K562 (cell line): ENCODE measurements around the gene IRF1. TPM values are rescaled to one million over a fixed set of nuclear protein-coding genes. Genes with fewer than 3 reads are reported as not detected.

Experiments used
- ATAC-seq: fragments of 200-7000 bp; cut with Tn5 transposase; 3 replicates; pipeline ENCODE4 v1.9.1; 2020; ENCODE audit warnings: moderate library complexity
- BruUV-seq: library from RNA; stranded (reverse); fragments of 400-500 nt; replicated peaks from 2 replicates; lab custom pipeline; 2021; lab: Mats Ljungman, UMichigan
- CTCF ChIA-PET: fragments of 300-600 bp; formaldehyde crosslinking; extraction: SDS; loops from one replicate; lab custom pipeline; 2021; ENCODE audit warnings: low intra/inter-chr PET ratio; lab: Yijun Ruan, JAX
- POLR2A ChIA-PET: fragments of 300-600, 350-650 bp; sonication (Branson Sonifier 250); formaldehyde crosslinking; extraction: SDS; loops from one replicate; lab custom pipeline; 2021; ENCODE audit warnings: antibody characterized with exemption, inconsistent platforms; lab: Yijun Ruan, JAX
- DNase-seq, 4 experiments: peaks; one replicate each; pipeline versions ENCODE4 v3.0.0 to v3.0.0-alpha.2; 2011 to 2018; ENCODE audit warnings: low spot score in 3 of 4, mixed read lengths in 3 of 4; ENCODE audit errors: extremely low read depth in 1 of 4
- FAIRE-seq: peaks from 2 replicates; lab custom pipeline; 2011; peaks lifted over from hg19 to GRCh38; lab: Jason Lieb, UNC
- H2AFZ ChIP-seq: 2 replicates; pipeline ENCODE4 v1.6.0; 2011; ENCODE audit warnings: low read depth, low read length, control low read depth, inconsistent platforms
- H3K27ac ChIP-seq: fragments of 200-600 bp; 3 replicates; pipeline ENCODE4 v1.8.0; 2011; ENCODE audit warnings: low read depth, mild to moderate bottlenecking, control low read depth, inconsistent platforms, low read length, moderate library complexity, mixed read lengths; ENCODE audit errors: extremely low read depth
- H3K27me3 ChIP-seq, 2 experiments: fragments of 300-600 bp in 1 of 2; 2 replicates in 1 of 2; 3 replicates in 1 of 2; pipeline versions ENCODE4 v1.6.0 to v1.8.0; 2011; ENCODE audit warnings: inconsistent platforms in 2 of 2, low read length in 2 of 2, mild to moderate bottlenecking in 1 of 2, mixed read lengths in 1 of 2, moderate library complexity in 1 of 2; ENCODE audit not compliant: control insufficient read depth in 2 of 2, insufficient read depth in 2 of 2
- H3K36me3 ChIP-seq: fragments of 300-600 bp; 3 replicates; pipeline ENCODE4 v1.8.0; 2011; ENCODE audit warnings: mild to moderate bottlenecking, low read length, inconsistent platforms; ENCODE audit not compliant: control insufficient read depth, insufficient read depth
- H3K4me1 ChIP-seq, 2 experiments: fragments of 200-600 bp in 1 of 2; replicated peaks in 1 of 2; 2 replicates in 1 of 2; 3 replicates in 1 of 2; pipeline versions ENCODE4 v1.5.1 to v1.8.0; 2011; ENCODE audit warnings: inconsistent platforms in 2 of 2, low read length in 2 of 2, mild to moderate bottlenecking in 1 of 2, mixed read lengths in 1 of 2, moderate library complexity in 1 of 2; ENCODE audit not compliant: control insufficient read depth in 2 of 2, insufficient read depth in 2 of 2
- H3K4me2 ChIP-seq: 2 replicates; pipeline ENCODE4 v1.6.1; 2011; ENCODE audit warnings: low read length, control low read depth, inconsistent platforms, mixed read lengths; ENCODE audit not compliant: insufficient read depth
- H3K4me3 ChIP-seq: fragments of 200-600 bp; sonication (generic), shearing (Covaris generic); 2 replicates; pipeline ENCODE4 v1.5.1; 2016; ENCODE audit warnings: control low read depth, inconsistent platforms
- H3K79me2 ChIP-seq: fragments of 200-600 bp; 3 replicates; pipeline ENCODE4 v1.8.0; 2011; ENCODE audit warnings: low read length, inconsistent platforms; ENCODE audit not compliant: control insufficient read depth, insufficient read depth
- H3K9ac ChIP-seq, 2 experiments: 2 replicates each; pipeline versions ENCODE4 v1.6.0 to v1.6.1; 2011; ENCODE audit warnings: low read depth in 2 of 2, low read length in 2 of 2, control low read depth in 1 of 2, inconsistent platforms in 1 of 2, mild to moderate bottlenecking in 1 of 2, mixed read lengths in 1 of 2; ENCODE audit not compliant: insufficient read depth in 1 of 2
- H3K9me1 ChIP-seq: one replicate; pipeline ENCODE4 v1.6.0; 2011; ENCODE audit warnings: inconsistent platforms, mild to moderate bottlenecking, low read length, moderate library complexity; ENCODE audit not compliant: control insufficient read depth, insufficient read depth
- H3K9me3 ChIP-seq: replicated peaks from 2 replicates; pipeline ENCODE4 v1.5.1; 2011; ENCODE audit warnings: low read depth, low read length, inconsistent platforms; ENCODE audit not compliant: control insufficient read depth, insufficient read depth
- H4K20me1 ChIP-seq: replicated peaks from 2 replicates; pipeline ENCODE4 v1.6.1; 2011; ENCODE audit warnings: low read length, inconsistent platforms, mixed read lengths; ENCODE audit not compliant: control insufficient read depth, insufficient read depth
- ARID2 ChIP-seq: fragments of 450-650 bp; IDR thresholded peaks from 2 replicates; pipeline ENCODE4 v1.6.1; 2017; ENCODE audit warnings: antibody characterized with exemption, mild to moderate bottlenecking
- ATF6 ChIP-seq: sonication (generic); formaldehyde crosslinking; IDR thresholded peaks from 2 replicates; pipeline ENCODE4 v1.4.0; 2020; ENCODE audit warnings: mild to moderate bottlenecking, missing genetic modification reagents
- ETV6 ChIP-seq, 3 experiments: fragments of 150-350 bp in 1 of 3; sonication (generic) in 1 of 3; formaldehyde crosslinking in 1 of 3; IDR thresholded peaks; 2 replicates each; pipeline versions ENCODE4 v1.6.1 to v1.8.0; 2014 to 2022; ENCODE audit warnings: borderline replicate concordance in 2 of 3, low read depth in 2 of 3, antibody characterized with exemption in 1 of 3, low read length in 1 of 3, mild to moderate bottlenecking in 1 of 3, missing genetic modification reagents in 1 of 3
- HNRNPLL ChIP-seq: fragments of 200-400 bp; formaldehyde crosslinking; IDR thresholded peaks from 2 replicates; pipeline ENCODE4 v1.6.1; 2017; ENCODE audit warnings: low read length, low read depth, mild to moderate bottlenecking; ENCODE audit not compliant: poor library complexity, severe bottlenecking
- NCOR1 ChIP-seq: fragments of 450-650 bp; IDR thresholded peaks from 2 replicates; pipeline ENCODE4 v1.6.1; 2016; ENCODE audit warnings: mild to moderate bottlenecking, moderate library complexity
- NRF1 ChIP-seq, 2 experiments: fragments of 450-650 bp; IDR thresholded peaks in 1 of 2; conservative IDR thresholded peaks in 1 of 2; 2 replicates each; pipeline ENCODE4 v1.6.1; 2014; ENCODE audit warnings: mild to moderate bottlenecking in 2 of 2
- SPI1 ChIP-seq: IDR thresholded peaks from 2 replicates; pipeline ENCODE4 v1.6.1; 2011; ENCODE audit warnings: low read depth, low read length, control low read depth, borderline replicate concordance
- TOE1 ChIP-seq, 2 experiments: fragments of 450-650 bp in 1 of 2; sonication (generic) in 1 of 2; formaldehyde crosslinking in 1 of 2; IDR thresholded peaks; 2 replicates each; pipeline versions ENCODE4 v1.7.1 to v1.8.0; 2016 to 2022; ENCODE audit warnings: borderline replicate concordance in 2 of 2, mild to moderate bottlenecking in 2 of 2, antibody characterized with exemption in 1 of 2, inconsistent platforms in 1 of 2, low read depth in 1 of 2, missing genetic modification reagents in 1 of 2, moderate library complexity in 1 of 2
- U2AF1 ChIP-seq: fragments of 200-400 bp; formaldehyde crosslinking; optimal IDR thresholded peaks from 2 replicates; pipeline ENCODE3; 2017; ENCODE audit warnings: mild to moderate bottlenecking, low read depth, low read length, moderate library complexity
- ZNF165 ChIP-seq: fragments of 250-450 bp; sonication (Bioruptor Pico); IDR thresholded peaks from 2 replicates; pipeline ENCODE4 v1.4.0; 2020; ENCODE audit warnings: borderline replicate concordance
- ZNF175 ChIP-seq: fragments of 200-800 bp; sonication (Bioruptor generic); IDR thresholded peaks from 2 replicates; pipeline ENCODE4 v1.6.1; 2016; ENCODE audit warnings: low read depth, mild to moderate bottlenecking, missing genetic modification characterization, missing compliant biosample characterization
- ZNF395 ChIP-seq: fragments of 200-800 bp; sonication (Bioruptor generic); IDR thresholded peaks from 2 replicates; pipeline ENCODE4 v1.6.1; 2017; ENCODE audit warnings: missing genetic modification characterization, missing compliant biosample characterization
- ZNF644 ChIP-seq: fragments of 200-800 bp; sonication (Bioruptor generic); IDR thresholded peaks from 2 replicates; pipeline ENCODE4 v1.6.1; 2016; ENCODE audit warnings: low read depth, missing genetic modification characterization, missing compliant biosample characterization
- WGBS: fragments of 100-300 bp; shearing (Covaris generic); methylation state at CpG from one replicate; pipeline ENCODE4 v1.1.6; 2016; ENCODE audit warnings: low coverage, mixed read lengths; ENCODE audit not compliant: insufficient coverage; ENCODE audit errors: missing lambda C conversion rate; 5-methylcytosine and 5-hydroxymethylcytosine counted together
- in situ Hi-C: fragments of 300-500 bp; cut with MboI; formaldehyde crosslinking; loops from 4 replicates; pipeline ENCODE4 v1.15.0; 2018; ENCODE audit warnings: inconsistent platforms, mixed read lengths
- intact Hi-C: fragments of 100-400 bp; cut with micrococcal nuclease; formaldehyde crosslinking; loops from 2 replicates; pipeline ENCODE4 v1.14.2; 2022
- polyA plus RNA-seq, 8 experiments: library from polyadenylated mRNA; depleted of rRNA in 4 of 8; stranded (reverse) in 5 of 8; unstranded in 3 of 8; fragments of >200 nt; fragmentation: Nextera tagmentation in 2 of 8; fragmentation: Illumina TruSeq in 1 of 8; extraction: Ambion mirVana in 2 of 8; extraction: Trizol in 1 of 8; gene quantifications; 2 replicates each; pipeline versions ENCODE4 v1.2.1 to v1.2.3, GENCODE V29; 2011 to 2014; ENCODE audit warnings: inconsistent platforms in 1 of 8, missing spikeins in 1 of 8
- total RNA-seq, 7 experiments: library from RNA; depleted of rRNA in 6 of 7; stranded (reverse); fragments of >200 nt in 6 of 7; fragmentation: Illumina TruSeq in 2 of 7; extraction: Trizol in 2 of 7; gene quantifications; 2 replicates each; pipeline versions ENCODE4 v1.2.1 to v1.2.3, GENCODE V29; 2011 to 2021; ENCODE audit warnings: low replicate concordance in 1 of 7

Gene IRF1
- total and polyA plus RNA-seq, 9 of the 15 experiments (the other 6 are each of a cell fraction or from before 2014, with no cell fraction given), result 1.1 to 12.3 (median 5.9) TPM

GRCh38 chr5:132466433-132467286 lies 23.9 kb downstream of the IRF1 start:
- Histone ChIP-seq H4K20me1 (no peaks in the 10 kb centered on the region), H2AFZ (peak overlapping the region; percentile 79), H3K4me2 (peak overlapping the region; percentile 20; the same call in 1 of the 2 replicates), H3K9me1 (no peaks in the 10 kb centered on the region), H3K27ac (peak overlapping the region; percentile 54; the same call in 1 of the 3 replicates), H3K4me3 (no peak overlapping the region), H3K9me3 (no peaks in the 10 kb centered on the region), H3K27me3 (no peaks in the 10 kb centered on the region), H3K36me3 (no peaks in the 10 kb centered on the region), H3K9ac (peak overlapping the region in 1 of 2 experiments; percentile 72; a peak in 2 of 4 replicates), H3K79me2 (no peaks in the 10 kb centered on the region), H3K4me1 (peaks cover 24 to 28% of the 10 kb centered on the region in 2 experiments)
- CTCF ChIA-PET, result no interaction called here
- intact Hi-C loops, result loop anchor here (2.0 kb wide), 2 partner anchors 28 to 40 kb away; no protein-coding TSS in a partner anchor
- DNase-seq (peak in 2 of 4 experiments; percentile 50 to 76), FAIRE-seq (peak; percentile 87), ATAC-seq (peak; percentile 68)
- POLR2A ChIA-PET, result interaction anchor here (0.6 to 4.3 kb wide), 7 partner anchors 8 to 275 kb away, joined by 3 to 61 read pairs (median 5); partner anchors contain the start of gene IRF1
- in situ Hi-C loops, result no loop called here
- BruUV-seq, result no TSS peak
- WGBS, result 35% methylated on average over 16 of the region's 18 CpGs
- TF ChIP-seq SPI1 (peak; percentile 36; the same call in 1 of the 2 replicates), ETV6 (IDR thresholded peaks at IDR 0.05; ENCODE audit: borderline replicate concordance in 1 of 2, low read depth in 2 of 2, low read length in 1 of 2) (0 out of 4 replicates have a peak, but pooled peaks of 1 of the 2 experiments have one; percentile 36), ETV6 (CRISPR knock-in tag; IDR thresholded peaks at IDR 0.05; ENCODE audit: borderline replicate concordance) (no peak), ZNF165 (CRISPR knock-in tag) (peak; percentile 15; the same call in 1 of the 2 replicates), ZNF395 (CRISPR knock-in tag) (peak; percentile 57; the same call in 1 of the 2 replicates), ZNF644 (tag) (peak; percentile 59; the same call in 1 of the 2 replicates), ATF6 (0 out of 2 replicates have a peak, but pooled peaks have one; percentile 30), NRF1 (conservative IDR thresholded peaks at IDR 0.05 in 1 of 2, IDR thresholded peaks at IDR 0.05 in 1 of 2) (no peak), NCOR1 (0 out of 2 replicates have a peak, but pooled peaks have one; percentile 13), U2AF1 (no peak), TOE1 (IDR thresholded peaks at IDR 0.05; ENCODE audit: borderline replicate concordance) (no peak), TOE1 (CRISPR knock-in tag; IDR thresholded peaks at IDR 0.05; ENCODE audit: borderline replicate concordance, low read depth) (0 out of 2 replicates have a peak, but pooled peaks have one; percentile 19), HNRNPLL (no peak), ZNF175 (peak; percentile 75), ARID2 (no peak)
